NCI-H2196 (cell line): ENCODE measurements around the gene RBMY1A1.
"Not testable (repeated sequence)": the region's sequence is repeated elsewhere in the genome, so short reads cannot be mapped to it uniquely, and the experiment has no call there.

Source experiments
- DNase-seq: peaks from one replicate; lab custom pipeline; 2025; ENCODE audit not compliant: unreplicated experiment; lab: John Stamatoyannopoulos, UW

RBMY1A1 gene

GRCh38 chrY:21534579-21534978 is at the start of gene RBMY1A1:
Gene RBMY1A1, plus strand, starts transcription at chrY:21534879. Its CDS starts 2,013 bp downstream, at chrY:21536892.
- not testable (repeated sequence) for DNase-seq

- DNase-seq, result not testable (repeated sequence)
Observed at GRCh38 chrY:21511038-21511437, 23.6 kb upstream of the RBMY1A1 start, which contains the start of gene RBMY1B. Gene RBMY1B, plus strand, starts transcription at chrY:21511338. Its CDS starts 2,013 bp downstream, at chrY:21513351.

GRCh38 chrY:21559316-21559984 is 24.8 kb downstream of the RBMY1A1 start:
- DNase-seq, result not testable (repeated sequence)

- DNase-seq, result no peak
Observed at GRCh38 chrY:21585449-21585848, 50.8 kb downstream of the RBMY1A1 start.

GRCh38 chrY:21586454-21586853 is 51.8 kb downstream of the RBMY1A1 start:
- not testable (repeated sequence) for DNase-seq

- DNase-seq, result no peak
Observed at GRCh38 chrY:21592059-21592458, 57.4 kb downstream of the RBMY1A1 start.

GRCh38 chrY:21596287-21596686 is 61.6 kb downstream of the RBMY1A1 start:
- DNase-seq, result not testable (repeated sequence)
